GM20000 (cell line): Measurements from ENCODE around the gene PEX14.

Experiments
- DNase-seq: peaks from one replicate; pipeline ENCODE4 v3.0.0; 2012; ENCODE audit warnings: low spot score
- TF ChIP-seq, protein P1 (sequence below): IDR thresholded peaks from 2 replicates; pipeline ENCODE4 v1.5.1; 2012; ENCODE audit warnings: mild to moderate bottlenecking, control low read depth; ENCODE audit errors: extremely low read depth, missing control alignments

The PEX14 gene

GRCh38 chr1:10674700-10675609 is 200.2 kb downstream of the PEX14 start:
- TF ChIP-seq, protein P1, sequence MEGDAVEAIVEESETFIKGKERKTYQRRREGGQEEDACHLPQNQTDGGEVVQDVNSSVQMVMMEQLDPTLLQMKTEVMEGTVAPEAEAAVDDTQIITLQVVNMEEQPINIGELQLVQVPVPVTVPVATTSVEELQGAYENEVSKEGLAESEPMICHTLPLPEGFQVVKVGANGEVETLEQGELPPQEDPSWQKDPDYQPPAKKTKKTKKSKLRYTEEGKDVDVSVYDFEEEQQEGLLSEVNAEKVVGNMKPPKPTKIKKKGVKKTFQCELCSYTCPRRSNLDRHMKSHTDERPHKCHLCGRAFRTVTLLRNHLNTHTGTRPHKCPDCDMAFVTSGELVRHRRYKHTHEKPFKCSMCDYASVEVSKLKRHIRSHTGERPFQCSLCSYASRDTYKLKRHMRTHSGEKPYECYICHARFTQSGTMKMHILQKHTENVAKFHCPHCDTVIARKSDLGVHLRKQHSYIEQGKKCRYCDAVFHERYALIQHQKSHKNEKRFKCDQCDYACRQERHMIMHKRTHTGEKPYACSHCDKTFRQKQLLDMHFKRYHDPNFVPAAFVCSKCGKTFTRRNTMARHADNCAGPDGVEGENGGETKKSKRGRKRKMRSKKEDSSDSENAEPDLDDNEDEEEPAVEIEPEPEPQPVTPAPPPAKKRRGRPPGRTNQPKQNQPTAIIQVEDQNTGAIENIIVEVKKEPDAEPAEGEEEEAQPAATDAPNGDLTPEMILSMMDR, result no peak
- DNase-seq, result no peak

- DNase-seq, result no peak
- TF ChIP-seq, protein P1, result no peak
These were observed 201.1 kb downstream of the PEX14 start for GRCh38 chr1:10675813-10676212.

DNA sequence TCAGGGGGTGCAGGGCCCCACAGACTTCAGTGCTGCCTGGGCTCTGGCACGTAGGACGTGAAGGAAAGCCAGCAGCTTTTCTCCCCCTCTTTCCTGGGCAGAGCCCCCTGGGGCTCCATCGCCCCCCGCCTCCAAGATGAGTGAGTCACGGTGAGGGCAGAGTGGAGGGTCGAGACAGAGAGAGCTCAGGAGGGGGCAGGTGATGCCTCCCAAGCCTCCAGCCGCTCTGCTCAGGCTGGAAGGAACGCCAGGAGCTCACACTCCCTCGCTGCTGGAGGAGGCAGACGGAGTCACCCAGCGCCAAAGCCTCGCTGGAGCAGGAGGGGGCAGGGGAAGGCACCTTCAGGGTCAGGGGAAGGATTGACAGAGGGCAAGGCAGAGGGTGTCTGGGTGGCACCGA is 202.2 kb downstream of the PEX14 start:
- TF ChIP-seq, protein P1, result no peak
- no peak for DNase-seq

DNA sequence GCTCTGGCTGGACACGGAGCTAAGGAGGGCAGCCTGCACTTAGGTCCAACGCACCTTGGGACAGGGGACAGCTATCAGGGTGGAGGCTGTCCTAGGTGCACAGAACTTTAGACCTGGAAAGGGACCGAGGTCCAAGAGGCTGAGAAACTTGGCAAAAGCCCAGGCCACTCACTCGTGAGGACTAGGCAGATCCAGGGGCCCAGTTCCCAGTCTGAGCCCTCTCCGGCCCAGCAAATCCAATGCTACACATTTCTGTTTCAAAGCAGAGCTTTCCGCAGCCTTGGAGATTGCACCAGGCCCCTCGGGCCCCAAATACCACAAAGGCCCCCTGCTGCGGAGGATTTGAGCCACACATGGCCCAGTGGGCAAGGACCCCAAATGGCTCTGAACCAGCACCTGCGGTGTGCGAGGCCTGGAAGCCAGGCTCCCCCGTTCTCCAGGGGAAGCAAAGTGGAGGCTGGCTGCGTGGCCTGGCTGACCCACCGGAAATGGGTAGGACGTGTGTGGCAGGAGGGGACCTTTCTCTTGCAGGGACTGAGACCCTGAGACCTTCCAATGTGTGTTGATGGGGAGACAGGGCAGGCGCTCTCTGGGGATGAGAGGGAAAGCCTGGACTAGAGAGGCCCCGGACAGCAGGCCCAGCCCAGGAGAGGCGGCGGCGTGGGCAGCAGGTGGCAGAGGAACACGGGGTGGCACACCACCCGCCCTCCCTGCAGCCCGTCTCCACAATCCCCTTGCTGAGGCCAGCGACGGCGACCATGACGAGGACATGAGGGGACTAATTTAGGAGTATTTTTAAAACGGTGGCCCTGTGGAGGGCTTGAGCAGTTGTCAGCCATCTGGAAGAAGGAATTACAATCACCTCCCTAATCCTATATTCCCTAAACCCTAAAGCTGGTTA is 203.0 kb downstream of the PEX14 start:
- TF ChIP-seq, protein P1, result no peak

DNA sequence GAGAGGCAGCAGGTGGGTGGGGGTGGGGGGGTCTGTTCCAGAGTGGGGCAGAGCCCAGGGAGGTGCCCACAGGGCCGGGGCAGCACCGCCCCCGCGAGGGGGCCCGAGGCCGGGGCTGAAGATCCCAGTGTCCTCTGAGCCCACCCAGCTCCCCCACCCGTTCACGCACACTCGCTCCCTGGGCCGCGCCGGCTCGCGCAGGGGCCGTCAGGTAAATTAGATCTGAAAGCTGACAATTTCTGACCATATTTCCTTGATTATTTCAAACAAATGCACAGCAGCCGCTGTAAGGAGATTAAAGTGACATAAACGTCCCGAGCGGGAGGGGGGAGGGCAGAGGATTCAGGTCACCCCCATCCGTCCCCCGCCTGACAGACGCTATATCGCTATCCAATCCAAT is 203.7 kb downstream of the PEX14 start:
- DNase-seq, result no peak
- TF ChIP-seq, protein P1, result no peak

More for the DNA sequence above, 203.0 kb downstream of the PEX14 start:
- no peak for DNase-seq

DNA sequence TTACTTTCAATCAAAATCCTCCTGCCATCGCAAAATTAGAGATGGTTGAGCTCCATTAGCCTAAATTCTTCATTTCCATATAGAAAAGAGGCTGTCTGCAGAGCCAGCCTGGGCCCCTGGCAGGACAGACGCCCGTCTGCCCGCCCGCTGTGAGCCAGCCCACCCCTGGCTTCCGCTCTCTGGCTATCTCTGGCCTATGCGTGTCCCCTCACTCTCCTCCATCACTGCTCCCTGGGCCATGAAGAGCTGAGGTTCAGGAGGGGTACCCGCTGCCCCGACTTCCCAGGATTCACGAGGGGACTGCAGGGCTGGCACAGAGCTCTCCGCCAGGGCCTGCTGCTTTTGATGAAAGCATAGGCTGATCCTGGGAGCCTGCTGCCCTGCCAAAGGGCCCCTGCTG is 204.1 kb downstream of the PEX14 start:
- TF ChIP-seq, protein P1, result no peak
- no peak for DNase-seq
